ENCODE data around the gene ARHGEF16.

ARHGEF16 gene

GRCh38 chr1:3456964-3457909, 2.8 kb downstream of the ARHGEF16 start:
- Histone ChIP-seq H3K4me1 (ENCODE audit: control insufficient read depth, insufficient read depth, low read length) (no peaks in the 10 kb centered on the region), H3K27me3 (ENCODE audit: control insufficient read depth, insufficient read depth, low read length) (peaks cover 10% of the 10 kb centered on the region)

DNA sequence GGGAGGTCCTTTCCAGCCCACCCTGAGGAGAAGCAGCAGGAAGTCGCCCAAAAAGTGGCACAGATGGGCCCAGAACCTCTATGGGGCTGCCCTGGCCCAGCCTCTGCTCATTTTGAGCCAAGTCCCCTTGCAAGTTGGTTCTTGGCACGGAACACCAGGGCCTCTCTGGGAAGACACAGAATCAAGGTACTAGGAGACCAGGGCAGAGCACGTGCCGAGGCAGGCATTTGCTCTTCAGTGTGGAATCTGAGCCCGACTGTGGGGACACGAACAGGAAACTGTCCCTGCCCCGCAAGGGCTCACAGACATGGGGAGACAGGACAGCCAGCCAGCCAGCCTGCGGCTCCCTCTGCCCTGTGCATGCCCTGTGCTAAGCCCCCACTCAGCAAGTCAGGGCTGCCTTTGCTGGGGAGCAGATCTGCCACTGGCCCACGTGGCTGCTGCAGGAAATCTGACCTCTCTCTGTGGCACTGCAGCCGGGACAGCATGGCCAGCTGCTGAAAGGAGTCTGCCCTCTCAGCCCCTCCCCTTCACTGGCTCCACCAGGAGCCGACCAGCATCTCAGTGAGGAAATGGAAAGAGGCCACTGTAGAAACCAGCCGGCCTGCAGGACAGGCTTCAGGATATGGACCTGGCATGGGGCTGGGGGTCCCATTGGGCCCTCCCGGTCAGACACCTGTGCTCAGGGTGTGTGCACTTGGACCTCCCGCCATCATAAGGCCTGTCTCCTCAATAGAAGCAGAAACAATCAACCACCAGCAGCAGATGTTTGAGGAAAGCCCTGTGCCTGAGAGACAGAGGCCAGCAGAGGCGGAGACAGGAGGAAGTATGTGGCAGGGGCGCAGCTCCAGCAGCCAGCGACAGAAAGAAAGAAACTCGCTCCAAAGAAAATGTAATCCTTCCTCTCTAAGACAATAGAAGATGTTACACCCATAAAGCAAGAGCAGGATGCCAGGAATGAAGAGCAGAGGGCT, 3.7 kb downstream of the ARHGEF16 start:
- Histone ChIP-seq H3K27ac (ENCODE audit: low read depth, low read length) (no peak overlapping the region), H3K36me3 (ENCODE audit: control insufficient read depth, insufficient read depth, low read length) (no peaks in the 10 kb centered on the region), H3K4me3 (ENCODE audit: low read length) (no peak overlapping the region), H3K4me1 (ENCODE audit: control insufficient read depth, insufficient read depth, low read length) (no peaks in the 10 kb centered on the region), H3K27me3 (ENCODE audit: control insufficient read depth, insufficient read depth, low read length) (peaks cover 7% of the 10 kb centered on the region), H3K9ac (ENCODE audit: low read length) (no peak overlapping the region)

More at GRCh38 chr1:3456964-3457909, 2.8 kb downstream of the ARHGEF16 start:
- H3K36me3 ChIP-seq (ENCODE audit: control insufficient read depth, insufficient read depth, low read length): no peaks in the 10 kb centered on the region
- H3K27ac ChIP-seq (ENCODE audit: low read depth, low read length): no peak overlapping the region
- no peak overlapping the region for H3K4me3 ChIP-seq (ENCODE audit: low read length)
- H3K9ac ChIP-seq (ENCODE audit: low read length): no peak overlapping the region

GRCh38 chr1:3459051-3459908, 4.8 kb downstream of the ARHGEF16 start:
- Histone ChIP-seq H3K27ac (ENCODE audit: low read depth, low read length) (no peak overlapping the region), H3K4me1 (ENCODE audit: control insufficient read depth, insufficient read depth, low read length) (no peaks in the 10 kb centered on the region), H3K4me3 (ENCODE audit: low read length) (no peak overlapping the region), H3K9ac (ENCODE audit: low read length) (no peak overlapping the region), H3K27me3 (ENCODE audit: control insufficient read depth, insufficient read depth, low read length) (peaks cover 4% of the 10 kb centered on the region), H3K36me3 (ENCODE audit: control insufficient read depth, insufficient read depth, low read length) (no peaks in the 10 kb centered on the region)

DNA sequence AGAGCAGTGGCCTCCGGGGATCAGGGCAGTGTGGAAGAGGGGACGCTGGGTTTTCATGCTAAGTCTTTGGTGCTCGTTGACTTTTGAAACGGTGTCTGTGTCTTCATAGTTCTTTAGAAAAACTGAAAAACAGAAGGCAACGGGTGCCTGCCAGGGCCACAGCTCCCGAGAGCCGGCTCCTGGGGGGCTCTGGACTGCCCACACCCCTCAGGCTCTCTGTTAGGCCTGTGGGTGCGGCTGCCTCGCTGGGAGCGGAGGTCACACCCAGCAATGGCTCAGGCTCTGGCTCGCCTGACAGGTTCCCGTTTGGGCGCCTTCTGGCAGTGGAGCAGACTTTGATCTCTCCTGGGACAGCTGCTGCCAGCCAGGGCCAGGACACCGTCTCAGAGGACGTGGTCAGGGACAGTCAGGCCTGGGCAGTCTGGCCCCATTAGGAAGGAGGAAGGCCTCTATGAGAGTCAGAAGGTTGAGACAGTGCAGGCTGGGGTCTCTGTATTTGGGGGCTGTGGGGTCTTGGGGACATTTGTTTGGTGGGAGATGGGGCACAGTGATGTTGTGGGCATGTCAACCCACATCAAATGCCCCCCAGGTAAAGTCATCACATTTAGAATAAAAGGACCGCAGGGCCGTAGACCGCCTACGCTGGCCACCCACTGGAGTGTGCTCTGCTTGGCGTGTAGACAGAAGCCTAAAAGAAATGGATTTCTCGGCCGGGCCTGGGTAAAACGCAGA, 5.6 kb downstream of the ARHGEF16 start:
- H3K36me3 ChIP-seq (ENCODE audit: control insufficient read depth, insufficient read depth, low read length): no peaks in the 10 kb centered on the region
- H3K9ac ChIP-seq (ENCODE audit: low read length): no peak overlapping the region
- peaks cover 4% of the 10 kb centered on the region for H3K27me3 ChIP-seq (ENCODE audit: control insufficient read depth, insufficient read depth, low read length)
- no peak overlapping the region for H3K27ac ChIP-seq (ENCODE audit: low read depth, low read length)
- H3K4me1 ChIP-seq (ENCODE audit: control insufficient read depth, insufficient read depth, low read length): no peaks in the 10 kb centered on the region
- H3K4me3 ChIP-seq (ENCODE audit: low read length): no peak overlapping the region

DNA sequence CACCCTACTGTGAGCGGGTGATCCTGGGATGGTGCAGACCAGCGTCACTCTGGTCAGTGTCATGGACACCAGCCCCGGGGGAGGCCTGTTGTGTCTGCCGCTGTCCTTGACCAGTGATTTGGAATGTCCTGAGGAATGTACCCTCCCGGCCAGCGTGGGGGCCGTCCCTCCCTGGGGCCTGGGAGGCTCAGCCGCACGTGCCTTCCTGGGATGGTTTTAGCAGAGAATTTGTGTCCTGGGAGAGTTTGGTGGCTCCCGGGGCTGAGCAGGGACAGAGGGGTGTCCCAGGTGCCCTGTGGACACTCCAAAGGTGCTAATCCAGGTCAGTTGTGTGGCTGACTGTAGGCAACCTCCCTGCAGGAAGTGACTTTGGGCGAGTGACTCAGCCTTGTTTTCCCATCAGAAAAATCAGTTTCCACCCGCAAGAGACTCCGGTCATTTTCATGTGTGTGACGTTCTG, 6.2 kb downstream of the ARHGEF16 start:
- Histone ChIP-seq H3K4me3 (ENCODE audit: low read length) (no peak overlapping the region), H3K4me1 (ENCODE audit: control insufficient read depth, insufficient read depth, low read length) (no peaks in the 10 kb centered on the region), H3K27ac (ENCODE audit: low read depth, low read length) (no peak overlapping the region)

GRCh38 chr1:3461238-3461933, 6.9 kb downstream of the ARHGEF16 start:
- Histone ChIP-seq H3K9ac (ENCODE audit: low read length) (no peak overlapping the region), H3K27ac (ENCODE audit: low read depth, low read length) (no peak overlapping the region), H3K4me3 (ENCODE audit: low read length) (no peak overlapping the region), H3K36me3 (ENCODE audit: control insufficient read depth, insufficient read depth, low read length) (no peaks in the 10 kb centered on the region), H3K27me3 (ENCODE audit: control insufficient read depth, insufficient read depth, low read length) (no peaks in the 10 kb centered on the region), H3K4me1 (ENCODE audit: control insufficient read depth, insufficient read depth, low read length) (no peaks in the 10 kb centered on the region)

More for the DNA sequence above, 6.2 kb downstream of the ARHGEF16 start:
- Histone ChIP-seq H3K36me3 (ENCODE audit: control insufficient read depth, insufficient read depth, low read length) (no peaks in the 10 kb centered on the region), H3K27me3 (ENCODE audit: control insufficient read depth, insufficient read depth, low read length) (no peaks in the 10 kb centered on the region), H3K9ac (ENCODE audit: low read length) (no peak overlapping the region)

DNA sequence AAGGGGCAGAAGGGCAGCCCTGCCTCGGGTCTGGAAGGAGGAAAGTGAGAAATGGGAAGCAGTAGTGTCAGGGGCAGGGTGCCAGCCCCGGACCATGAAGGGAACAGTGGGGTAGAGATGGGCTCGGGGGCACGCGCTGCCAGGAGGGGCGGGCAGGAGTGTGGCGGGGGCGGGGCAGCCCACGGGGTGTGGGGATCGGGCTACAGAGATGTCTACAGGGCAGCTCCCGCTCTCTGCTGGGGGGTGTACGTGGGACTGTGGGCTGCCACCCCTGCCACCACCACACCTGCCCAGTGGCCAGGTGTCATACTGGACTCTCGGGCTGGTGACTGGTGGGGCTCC, 7.4 kb downstream of the ARHGEF16 start:
- H3K36me3 ChIP-seq (ENCODE audit: control insufficient read depth, insufficient read depth, low read length): no peaks in the 10 kb centered on the region
- no peak overlapping the region for H3K27ac ChIP-seq (ENCODE audit: low read depth, low read length)
- no peak overlapping the region for H3K9ac ChIP-seq (ENCODE audit: low read length)
- no peaks in the 10 kb centered on the region for H3K4me1 ChIP-seq (ENCODE audit: control insufficient read depth, insufficient read depth, low read length)
- no peak overlapping the region for H3K4me3 ChIP-seq (ENCODE audit: low read length)
- H3K27me3 ChIP-seq (ENCODE audit: control insufficient read depth, insufficient read depth, low read length): no peaks in the 10 kb centered on the region

DNA sequence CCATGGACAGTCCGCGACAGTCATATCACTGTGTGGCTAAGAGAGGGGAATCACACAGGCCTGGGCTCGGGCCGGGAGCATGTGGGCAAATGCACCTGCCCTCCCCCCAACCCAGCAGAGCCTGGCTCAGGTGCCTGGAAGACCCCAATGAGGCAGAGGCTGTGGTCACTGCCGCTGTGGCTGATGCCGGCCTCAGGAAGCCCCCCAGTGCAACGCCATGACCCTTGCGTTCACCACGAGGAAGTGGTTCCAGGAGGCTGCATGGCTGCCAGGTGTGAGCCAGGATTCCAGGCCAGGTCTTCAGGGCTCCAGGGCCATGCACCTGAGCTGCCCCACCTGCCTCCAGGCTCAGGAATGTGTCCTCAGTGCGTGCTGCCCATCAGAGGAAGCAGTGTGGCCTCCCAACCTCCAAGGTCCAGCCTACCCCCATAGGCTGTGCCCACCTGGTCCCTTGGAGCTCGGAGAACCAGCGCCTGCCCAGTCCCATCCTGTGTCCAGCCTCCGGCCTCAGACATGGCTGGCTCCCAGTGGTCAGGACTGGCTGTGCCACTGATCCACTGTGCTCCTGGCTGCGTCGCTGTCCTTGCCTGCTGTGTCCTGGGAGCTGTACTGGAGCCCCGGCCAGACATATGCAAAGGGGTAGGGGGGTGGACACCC, 8.0 kb downstream of the ARHGEF16 start:
- no peak overlapping the region for H3K4me3 ChIP-seq (ENCODE audit: low read length)
- H3K27ac ChIP-seq (ENCODE audit: low read depth, low read length): no peak overlapping the region
- no peaks in the 10 kb centered on the region for H3K27me3 ChIP-seq (ENCODE audit: control insufficient read depth, insufficient read depth, low read length)
- no peaks in the 10 kb centered on the region for H3K36me3 ChIP-seq (ENCODE audit: control insufficient read depth, insufficient read depth, low read length)
- H3K4me1 ChIP-seq (ENCODE audit: control insufficient read depth, insufficient read depth, low read length): no peaks in the 10 kb centered on the region
- H3K9ac ChIP-seq (ENCODE audit: low read length): no peak overlapping the region

DNA sequence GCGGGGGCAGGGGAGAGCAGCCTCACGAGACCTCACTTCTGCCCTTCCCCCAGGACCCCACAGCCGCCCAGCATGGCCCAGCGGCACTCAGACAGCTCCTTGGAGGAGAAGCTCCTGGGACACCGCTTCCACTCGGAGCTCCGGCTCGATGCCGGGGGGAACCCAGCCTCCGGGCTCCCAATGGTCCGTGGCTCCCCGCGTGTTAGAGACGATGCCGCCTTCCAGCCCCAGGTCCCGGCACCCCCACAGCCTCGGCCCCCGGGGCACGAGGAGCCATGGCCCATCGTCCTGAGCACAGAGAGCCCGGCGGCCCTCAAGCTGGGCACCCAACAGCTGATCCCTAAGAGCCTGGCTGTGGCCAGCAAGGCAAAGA, 8.5 kb downstream of the ARHGEF16 start:
- Histone ChIP-seq H3K27me3 (ENCODE audit: control insufficient read depth, insufficient read depth, low read length) (no peaks in the 10 kb centered on the region), H3K36me3 (ENCODE audit: control insufficient read depth, insufficient read depth, low read length) (no peaks in the 10 kb centered on the region), H3K4me1 (ENCODE audit: control insufficient read depth, insufficient read depth, low read length) (no peaks in the 10 kb centered on the region), H3K27ac (ENCODE audit: low read depth, low read length) (no peak overlapping the region), H3K9ac (ENCODE audit: low read length) (no peak overlapping the region), H3K4me3 (ENCODE audit: low read length) (no peak overlapping the region)

GRCh38 chr1:3463408-3463863, 9.0 kb downstream of the ARHGEF16 start:
- Histone ChIP-seq H3K36me3 (ENCODE audit: control insufficient read depth, insufficient read depth, low read length) (no peaks in the 10 kb centered on the region), H3K4me3 (ENCODE audit: low read length) (no peak overlapping the region), H3K9ac (ENCODE audit: low read length) (no peak overlapping the region), H3K4me1 (ENCODE audit: control insufficient read depth, insufficient read depth, low read length) (no peaks in the 10 kb centered on the region), H3K27ac (ENCODE audit: low read depth, low read length) (no peak overlapping the region), H3K27me3 (ENCODE audit: control insufficient read depth, insufficient read depth, low read length) (no peaks in the 10 kb centered on the region)
